ENCODE results near the gene DDX39B.

- no peak for TF ChIP-seq EZH2 (IDR thresholded peaks at IDR 0.05; ENCODE audit: borderline replicate concordance)
- TF ChIP-seq, protein P1, sequence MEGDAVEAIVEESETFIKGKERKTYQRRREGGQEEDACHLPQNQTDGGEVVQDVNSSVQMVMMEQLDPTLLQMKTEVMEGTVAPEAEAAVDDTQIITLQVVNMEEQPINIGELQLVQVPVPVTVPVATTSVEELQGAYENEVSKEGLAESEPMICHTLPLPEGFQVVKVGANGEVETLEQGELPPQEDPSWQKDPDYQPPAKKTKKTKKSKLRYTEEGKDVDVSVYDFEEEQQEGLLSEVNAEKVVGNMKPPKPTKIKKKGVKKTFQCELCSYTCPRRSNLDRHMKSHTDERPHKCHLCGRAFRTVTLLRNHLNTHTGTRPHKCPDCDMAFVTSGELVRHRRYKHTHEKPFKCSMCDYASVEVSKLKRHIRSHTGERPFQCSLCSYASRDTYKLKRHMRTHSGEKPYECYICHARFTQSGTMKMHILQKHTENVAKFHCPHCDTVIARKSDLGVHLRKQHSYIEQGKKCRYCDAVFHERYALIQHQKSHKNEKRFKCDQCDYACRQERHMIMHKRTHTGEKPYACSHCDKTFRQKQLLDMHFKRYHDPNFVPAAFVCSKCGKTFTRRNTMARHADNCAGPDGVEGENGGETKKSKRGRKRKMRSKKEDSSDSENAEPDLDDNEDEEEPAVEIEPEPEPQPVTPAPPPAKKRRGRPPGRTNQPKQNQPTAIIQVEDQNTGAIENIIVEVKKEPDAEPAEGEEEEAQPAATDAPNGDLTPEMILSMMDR (IDR thresholded peaks at IDR 0.05; ENCODE audit: poor library complexity), result no peak
- TF ChIP-seq EZH2phosphoT487 (IDR thresholded peaks at IDR 0.05; ENCODE audit: low read depth, severe bottlenecking, unreplicated experiment), result no peak
Measured at GRCh38 chr6:31538805-31539400, 2.9 kb downstream of the DDX39B start.

Data from hepatocyte (in vitro differentiated cells).